HepG2 (cell line): ENCODE data around the gene URAD. TPM values are rescaled to one million over a fixed set of nuclear protein-coding genes. Genes with fewer than 3 reads are reported as not detected.
A peak's percentile ranks its signal among the peaks of the same experiment; 100 is the strongest.

Source experiments
- ATAC-seq: fragments of 200-7000 bp; cut with Tn5 transposase; 3 replicates; pipeline ENCODE4 v1.9.1; 2020; ENCODE audit warnings: mild to moderate bottlenecking, moderate library complexity
- BruUV-seq: library from RNA; stranded (reverse); fragments of 400-500 nt; replicated peaks from 2 replicates; lab custom pipeline; 2021; lab: Mats Ljungman, UMichigan
- CTCF ChIA-PET: fragments of 300-600 bp; formaldehyde crosslinking; extraction: SDS; loops from one replicate; lab custom pipeline; 2021; ENCODE audit warnings: low total read pairs, inconsistent platforms, low intra/inter-chr PET ratio; lab: Yijun Ruan, JAX
- POLR2A ChIA-PET: fragments of 350-600 bp; sonication (Branson Sonifier 250); formaldehyde crosslinking; loops from one replicate; lab custom pipeline; 2020; ENCODE audit warnings: antibody characterized with exemption, inconsistent platforms; lab: Yijun Ruan, JAX
- DNase-seq: peaks from one replicate; pipeline ENCODE4 v3.0.0-alpha.2; 2015; ENCODE audit warnings: low spot score
- FAIRE-seq: peaks from 3 replicates; lab custom pipeline; 2011; peaks lifted over from hg19 to GRCh38; lab: Jason Lieb, UNC
- H2AFZ ChIP-seq: one replicate; pipeline ENCODE4 v1.6.1; 2011; ENCODE audit warnings: low read length, inconsistent platforms
- H3K27ac ChIP-seq: fragments of 300-600 bp; 3 replicates; pipeline ENCODE4 v1.8.0; 2011; ENCODE audit warnings: mixed run types, mild to moderate bottlenecking, mixed read lengths, low read length, inconsistent platforms; ENCODE audit not compliant: insufficient read depth; ENCODE audit errors: extremely low read length
- H3K27me3 ChIP-seq, 2 experiments: fragments of 200-600 bp in 1 of 2; 2 replicates in 1 of 2; 3 replicates in 1 of 2; pipeline versions ENCODE4 v1.6.0 to v1.8.0; 2011; ENCODE audit warnings: low read length in 2 of 2, mild to moderate bottlenecking in 2 of 2, moderate library complexity in 2 of 2, inconsistent platforms in 1 of 2; ENCODE audit not compliant: insufficient read depth in 2 of 2, control insufficient read depth in 1 of 2
- H3K36me3 ChIP-seq, 2 experiments: fragments of 200-600 bp in 1 of 2; replicated peaks in 1 of 2; 2 replicates in 1 of 2; 3 replicates in 1 of 2; pipeline versions ENCODE4 v1.5.1 to v1.8.0; 2011; ENCODE audit warnings: low read length in 2 of 2, inconsistent platforms in 1 of 2; ENCODE audit not compliant: insufficient read depth in 2 of 2, control insufficient read depth in 1 of 2
- H3K4me1 ChIP-seq: 2 replicates; pipeline ENCODE4 v1.5.1; 2012; ENCODE audit warnings: low read length, inconsistent platforms; ENCODE audit not compliant: insufficient read depth
- H3K4me2 ChIP-seq: 2 replicates; pipeline ENCODE4 v1.6.0; 2011; ENCODE audit warnings: low read depth, low read length, inconsistent platforms
- H3K4me3 ChIP-seq, 3 experiments: fragments of 200-600 bp in 1 of 3; sonication (generic), shearing (Covaris generic) in 1 of 3; replicated peaks in 1 of 3; 2 replicates each; pipeline ENCODE4 v1.5.1; 2011 to 2016; ENCODE audit warnings: low read length in 3 of 3, inconsistent platforms in 2 of 3, low read depth in 2 of 3, mild to moderate bottlenecking in 2 of 3, control low read depth in 1 of 3, mixed read lengths in 1 of 3; ENCODE audit not compliant: insufficient read depth in 1 of 3
- H3K79me2 ChIP-seq: one replicate; pipeline ENCODE4 v1.6.1; 2011; ENCODE audit warnings: low read length, inconsistent platforms; ENCODE audit not compliant: insufficient read depth
- H3K9ac ChIP-seq: 2 replicates; pipeline ENCODE4 v1.6.0; 2011; ENCODE audit warnings: mild to moderate bottlenecking, low read depth, low read length, inconsistent platforms; ENCODE audit not compliant: insufficient read depth
- H3K9me3 ChIP-seq: 2 replicates; pipeline ENCODE4 v1.5.1; 2012; ENCODE audit warnings: mild to moderate bottlenecking, low read length
- H4K20me1 ChIP-seq: 2 replicates; pipeline ENCODE4 v1.6.0; 2011; ENCODE audit warnings: inconsistent platforms, mild to moderate bottlenecking, low read length, moderate library complexity; ENCODE audit not compliant: insufficient read depth
- BHLHE40 ChIP-seq: IDR thresholded peaks from 2 replicates; pipeline ENCODE4 v1.6.1; 2011; ENCODE audit warnings: low read length, improper control_type of control experiment
- DRAP1 ChIP-seq: IDR thresholded peaks from 2 replicates; pipeline ENCODE4 v1.6.1; 2016; ENCODE audit warnings: missing genetic modification reagents, missing compliant biosample characterization
- HNRNPL ChIP-seq: fragments of 200-400 bp; formaldehyde crosslinking; IDR thresholded peaks from 2 replicates; pipeline ENCODE4 v1.6.1; 2017; ENCODE audit warnings: mild to moderate bottlenecking, low read depth, low read length
- MTF2 ChIP-seq: sonication (generic); formaldehyde crosslinking; IDR thresholded peaks from 2 replicates; pipeline ENCODE4 v1.5.0; 2020; ENCODE audit warnings: missing genetic modification reagents, borderline replicate concordance
- NONO ChIP-seq, 2 experiments: fragments of 450-650 bp in 1 of 2; sonication (generic) in 1 of 2; formaldehyde crosslinking in 1 of 2; IDR thresholded peaks in 1 of 2; conservative IDR thresholded peaks in 1 of 2; 2 replicates each; pipeline versions ENCODE4 v1.6.1 to v1.8.0; 2017 to 2022; ENCODE audit warnings: mild to moderate bottlenecking in 1 of 2, missing genetic modification reagents in 1 of 2, moderate library complexity in 1 of 2
- NR2F6 ChIP-seq, 2 experiments: IDR thresholded peaks; 2 replicates each; pipeline ENCODE4 v1.6.1; 2016; ENCODE audit warnings: antibody characterized with exemption in 1 of 2, mild to moderate bottlenecking in 1 of 2
- PATZ1 ChIP-seq: sonication (generic); formaldehyde crosslinking; IDR thresholded peaks from 2 replicates; pipeline ENCODE4 v1.4.0; 2020; ENCODE audit warnings: missing genetic modification reagents
- PAXIP1 ChIP-seq: sonication (generic); formaldehyde crosslinking; conservative IDR thresholded peaks from 2 replicates; pipeline ENCODE4 v1.4.0; 2020; ENCODE audit warnings: mild to moderate bottlenecking, missing genetic modification reagents, moderate library complexity
- SMAD3 ChIP-seq: sonication (generic); formaldehyde crosslinking; IDR thresholded peaks from 2 replicates; pipeline ENCODE4 v1.4.0; 2020; ENCODE audit warnings: missing genetic modification reagents
- SOX6 ChIP-seq, 2 experiments: fragments of 450-650 bp in 1 of 2; sonication (generic) in 1 of 2; formaldehyde crosslinking in 1 of 2; IDR thresholded peaks; 2 replicates each; pipeline versions ENCODE4 v1.4.0 to v1.6.1; 2017 to 2020; ENCODE audit warnings: antibody characterized with exemption in 1 of 2, mild to moderate bottlenecking in 1 of 2, missing genetic modification reagents in 1 of 2
- ZMYM3 ChIP-seq: sonication (generic); formaldehyde crosslinking; IDR thresholded peaks from 2 replicates; pipeline ENCODE4 v1.5.1; 2020; ENCODE audit warnings: mild to moderate bottlenecking, missing genetic modification reagents
- ZNF331 ChIP-seq: sonication (generic); formaldehyde crosslinking; IDR thresholded peaks from 2 replicates; pipeline ENCODE4 v1.4.0; 2020; ENCODE audit warnings: missing genetic modification reagents
- ZNF430 ChIP-seq: sonication (generic); formaldehyde crosslinking; IDR thresholded peaks from 2 replicates; pipeline ENCODE4 v1.9.0; 2021; ENCODE audit warnings: mild to moderate bottlenecking, missing genetic modification reagents
- ZNF510 ChIP-seq: sonication (generic); formaldehyde crosslinking; IDR thresholded peaks from 2 replicates; pipeline ENCODE4 v1.4.0; 2020; ENCODE audit warnings: low read depth, mild to moderate bottlenecking, missing genetic modification reagents
- ZNF674 ChIP-seq: sonication (generic); formaldehyde crosslinking; IDR thresholded peaks from 2 replicates; pipeline ENCODE4 v1.5.0; 2020; ENCODE audit warnings: low read depth, mild to moderate bottlenecking, missing genetic modification reagents
- ZSCAN9 ChIP-seq: IDR thresholded peaks from 2 replicates; pipeline ENCODE4 v1.6.1; 2016; ENCODE audit warnings: borderline replicate concordance
- WGBS: methylation state at CpG from one replicate; pipeline ENCODE4 v1.1.6; 2017; ENCODE audit warnings: low lambda C conversion rate; 5-methylcytosine and 5-hydroxymethylcytosine counted together
- in situ Hi-C: cut with HindIII; loops from 2 replicates; pipeline ENCODE4 v1.10.0; 2017; ENCODE audit warnings: low pct_unique_long_range_greater_than_20kb; ENCODE audit not compliant: extremely low pct_ligation_motif_present
- intact Hi-C: fragments of 100-400 bp; cut with micrococcal nuclease; formaldehyde crosslinking; loops from one replicate; pipeline ENCODE4 v1.10.0; 2022; ENCODE audit not compliant: unreplicated experiment
- polyA plus RNA-seq, 8 experiments: library from polyadenylated mRNA; depleted of rRNA in 3 of 8; stranded (reverse) in 7 of 8; unstranded in 1 of 8; fragments of >200 nt; fragmentation: Illumina TruSeq in 4 of 8; extraction: Trizol in 4 of 8; gene quantifications; 2 replicates each; pipeline versions ENCODE4 v1.2.1 to v1.2.3, GENCODE V29; 2011 to 2016; ENCODE audit warnings: low read depth in 4 of 8, missing spikeins in 1 of 8, mixed read lengths in 1 of 8; ENCODE audit not compliant: insufficient read depth in 1 of 8
- total RNA-seq, 5 experiments: library from RNA; depleted of rRNA; stranded (reverse); fragments of >200 nt; fragmentation: Illumina TruSeq; extraction: Trizol; gene quantifications; 2 replicates each; pipeline ENCODE4 v1.2.3, GENCODE V29; 2016; ENCODE audit warnings: low read depth in 1 of 5

URAD gene
- total and polyA plus RNA-seq, 2 of the 13 experiments (the other 11 are each of a cell fraction or from before 2014, with no cell fraction given): not detected

GRCh38 chr13:27952876-27953675 is 35.4 kb downstream of the URAD start:
- no peaks in the 10 kb centered on the region for H3K79me2 ChIP-seq
- FAIRE-seq (peak; percentile 46), DNase-seq (peak; percentile 15), ATAC-seq (peak; percentile 88)
- H3K4me1 ChIP-seq: peaks cover 25% of the 10 kb centered on the region
- no peaks in the 10 kb centered on the region for H3K36me3 ChIP-seq
- POLR2A ChIA-PET: interaction anchor here (2.0 kb wide), 1 partner anchor 9 kb away, joined by 9 read pairs; no protein-coding TSS in a partner anchor
- peak overlapping the region; percentile 83 for H3K4me2 ChIP-seq
- peak overlapping the region; percentile 42 for H3K9ac ChIP-seq
- no TSS peak for BruUV-seq
- in situ Hi-C loops: loop anchor here (25.0 kb wide), 1 partner anchor 991 kb away; no protein-coding TSS in a partner anchor
- 21% methylated on average over 29 of the region's 30 CpGs for WGBS
- peak overlapping the region; percentile 20 for H3K27ac ChIP-seq
- peak overlapping the region; percentile 76 for H2AFZ ChIP-seq
- no peaks in the 10 kb centered on the region for H3K9me3 ChIP-seq
- intact Hi-C loops: loop anchor here (1.0 kb wide), 1 partner anchor 84 kb away; no protein-coding TSS in a partner anchor
- peaks cover 0 to 4% of the 10 kb centered on the region in 2 experiments; a peak in 1 of 5 replicates for H3K27me3 ChIP-seq
- H4K20me1 ChIP-seq: no peaks in the 10 kb centered on the region
- CTCF ChIA-PET: interaction anchor here (1.2 to 1.6 kb wide), 2 partner anchors 84 to 124 kb away, joined by 4 to 12 read pairs; no protein-coding TSS in a partner anchor
- peak overlapping the region; percentile 45 to 68 (median 53); a peak in 5 of 6 replicates for H3K4me3 ChIP-seq
- 0 out of 2 replicates have a peak, but pooled peaks have one; percentile 12 for TF ChIP-seq ZNF331 (CRISPR knock-in tag)
- peak; percentile 42; the same call in 1 of the 2 replicates for TF ChIP-seq PAXIP1 (CRISPR knock-in tag)
- TF ChIP-seq SOX6 (IDR thresholded peaks at IDR 0.05): no peak
- 0 out of 2 replicates have a peak, but pooled peaks have one; percentile 18 for TF ChIP-seq SOX6 (CRISPR knock-in tag; IDR thresholded peaks at IDR 0.05)
- TF ChIP-seq ZMYM3 (CRISPR knock-in tag): 0 out of 2 replicates have a peak, but pooled peaks have one; percentile 30
- TF ChIP-seq NR2F6 (IDR thresholded peaks at IDR 0.05): no peak
- TF ChIP-seq NR2F6 (CRISPR knock-in tag; IDR thresholded peaks at IDR 0.05): peak; percentile 40; the same call in 1 of the 2 replicates
- no peak for TF ChIP-seq NONO (IDR thresholded peaks at IDR 0.05)
- 0 out of 2 replicates have a peak, but pooled peaks have one; percentile 5 for TF ChIP-seq NONO (CRISPR knock-in tag; conservative IDR thresholded peaks at IDR 0.05)
- TF ChIP-seq MTF2 (CRISPR knock-in tag): no peak
- TF ChIP-seq ZSCAN9: no peak
- TF ChIP-seq DRAP1 (CRISPR knock-in tag): no peak
- no peak for TF ChIP-seq HNRNPL
- TF ChIP-seq ZNF430 (CRISPR knock-in tag): 0 out of 2 replicates have a peak, but pooled peaks have one; percentile 22
- TF ChIP-seq PATZ1 (CRISPR knock-in tag): peak; percentile 30; the same call in 1 of the 2 replicates
- no peak for TF ChIP-seq ZNF674 (CRISPR knock-in tag)
- 0 out of 2 replicates have a peak, but pooled peaks have one; percentile 8 for TF ChIP-seq BHLHE40
- no peak for TF ChIP-seq ZNF510 (CRISPR knock-in tag)
- no peak for TF ChIP-seq SMAD3 (CRISPR knock-in tag)
